Gastroesophageal sphincter (tissue), 4 donors: Measurements from ENCODE around the gene SYNPR. TPM values are rescaled to one million over a fixed set of nuclear protein-coding genes. Genes with fewer than 3 reads are reported as not detected.

ENCODE experiments used
- ATAC-seq: fragments of 150-250 bp; one replicate; pipeline ENCODE4 v1.9.1; 2016; ENCODE audit warnings: mild to moderate bottlenecking, moderate library complexity
- H3K27ac ChIP-seq, 4 donors: fragments of 200-600 bp; sonication (generic) in 3 of 4; 1 replicate in 3 of 4; 2 replicates in 1 of 4; pipeline ENCODE4 v1.5.1; 2016 to 2019
- H3K27me3 ChIP-seq: fragments of 200-600 bp; sonication (generic); one replicate; pipeline ENCODE4 v1.5.1; 2019
- H3K36me3 ChIP-seq, 2 donors: fragments of 200-600 bp; sonication (generic); one replicate each; pipeline ENCODE4 v1.5.1; 2019; ENCODE audit warnings: control low read depth in 1 of 2
- H3K4me1 ChIP-seq, 3 donors: fragments of 200-600 bp; sonication (generic); 1 replicate in 2 of 3; 2 replicates in 1 of 3; pipeline ENCODE4 v1.5.1; 2016 to 2019; ENCODE audit warnings: control low read depth in 2 of 3
- H3K4me3 ChIP-seq, 2 donors: fragments of 200-600 bp; sonication (generic); one replicate each; pipeline ENCODE4 v1.5.1; 2019; ENCODE audit warnings: mild to moderate bottlenecking in 1 of 2, moderate library complexity in 1 of 2
- H3K9me3 ChIP-seq, 3 donors: fragments of 200-600 bp; sonication (generic); one replicate each; pipeline ENCODE4 v1.5.1; 2017 to 2019; ENCODE audit warnings: control low read depth in 2 of 3
- CTCF ChIP-seq, 4 experiments: fragments of 200-600 bp in 2 of 4; fragments of 450-650 bp in 2 of 4; sonication (generic) in 1 of 4; IDR thresholded peaks; one replicate each; pipeline ENCODE4 v1.5.1; 2017 to 2019; ENCODE audit warnings: antibody characterized with exemption in 4 of 4, mild to moderate bottlenecking in 2 of 4, moderate library complexity in 2 of 4
- EP300 ChIP-seq: sonication (generic); formaldehyde crosslinking; IDR thresholded peaks from one replicate; pipeline ENCODE4 v1.6.1; 2017; ENCODE audit warnings: antibody characterized with exemption, mild to moderate bottlenecking
- POLR2A ChIP-seq, 2 donors: fragments of 450-650 bp; IDR thresholded peaks; one replicate each; pipeline ENCODE4 v1.6.1; 2017; ENCODE audit warnings: antibody characterized with exemption in 2 of 2, mild to moderate bottlenecking in 2 of 2, moderate library complexity in 1 of 2
- POLR2AphosphoS5 ChIP-seq: sonication (generic); formaldehyde crosslinking; IDR thresholded peaks from one replicate; pipeline ENCODE4 v1.6.1; 2017; ENCODE audit warnings: antibody characterized with exemption
- WGBS, 2 donors: methylation state at CpG; one replicate each; pipeline ENCODE4 v1.1.5; 2018; ENCODE audit warnings: low coverage in 1 of 2; 5-methylcytosine and 5-hydroxymethylcytosine counted together
- total RNA-seq, 4 donors: library from RNA; depleted of rRNA; stranded (reverse); fragments of >200 nt; gene quantifications; one replicate each; pipeline ENCODE4 v1.1.0, GENCODE V29; 2016

The SYNPR gene
- total RNA-seq, 4 donors from 2014 or later, result 0.47 TPM; not detected in 3

- H3K27ac ChIP-seq, result no peak overlapping the region
- H3K4me3 ChIP-seq, result no peak overlapping the region
- 6 to 26% methylated on average over 3 of the region's 3 CpGs for WGBS, 2 donors
- H3K9me3 ChIP-seq, result no peaks in the 10 kb centered on the region
- no peaks in the 10 kb centered on the region for H3K36me3 ChIP-seq
- no peak for TF ChIP-seq EP300
- TF ChIP-seq POLR2A (IDR thresholded peaks at IDR 0.05), result no peak
- TF ChIP-seq CTCF (IDR thresholded peaks at IDR 0.05), result no peak
- no peak for TF ChIP-seq POLR2AphosphoS5
- no peaks in the 10 kb centered on the region for H3K4me1 ChIP-seq
- peaks cover 3% of the 10 kb centered on the region for H3K27me3 ChIP-seq
- no peak for ATAC-seq
Measured at GRCh38 chr3:63384382-63384781, 106.3 kb downstream of the SYNPR start.

- Histone ChIP-seq H3K4me3 (no peak overlapping the region), H3K9me3 (no peaks in the 10 kb centered on the region), H3K4me1 (no peaks in the 10 kb centered on the region), H3K27ac (no peak overlapping the region), H3K36me3 (no peaks in the 10 kb centered on the region), H3K27me3 (peaks cover 3% of the 10 kb centered on the region)
- ATAC-seq, result no peak
- TF ChIP-seq POLR2A (IDR thresholded peaks at IDR 0.05) (no peak), EP300 (no peak), CTCF (IDR thresholded peaks at IDR 0.05) (no peak), POLR2AphosphoS5 (no peak)
- 19 to 30% methylated on average over 3 of the region's 3 CpGs for WGBS, 2 donors
Measured at GRCh38 chr3:63385629-63386028, 107.5 kb downstream of the SYNPR start.

GRCh38 chr3:63386568-63386967 lies 108.5 kb downstream of the SYNPR start:
- Histone ChIP-seq H3K4me1 (no peaks in the 10 kb centered on the region), H3K27me3 (peaks cover 3% of the 10 kb centered on the region), H3K4me3 (no peak overlapping the region), H3K9me3 (no peaks in the 10 kb centered on the region), H3K36me3 (no peaks in the 10 kb centered on the region), H3K27ac (no peak overlapping the region)
- WGBS, 2 donors, result 64 to 100% methylated on average over 1 to 3 of the region's 4 CpGs
- TF ChIP-seq CTCF (IDR thresholded peaks at IDR 0.05) (no peak), EP300 (no peak), POLR2A (IDR thresholded peaks at IDR 0.05) (no peak), POLR2AphosphoS5 (no peak)
- ATAC-seq, result no peak

GRCh38 chr3:63387568-63387967 lies 109.5 kb downstream of the SYNPR start:
- Histone ChIP-seq H3K27ac (no peak overlapping the region), H3K4me3 (no peak overlapping the region), H3K4me1 (no peaks in the 10 kb centered on the region), H3K27me3 (peaks cover 3% of the 10 kb centered on the region), H3K36me3 (no peaks in the 10 kb centered on the region), H3K9me3 (no peaks in the 10 kb centered on the region)
- WGBS, 2 donors, result 80 to 87% methylated on average over 3 of the region's 3 CpGs
- TF ChIP-seq POLR2AphosphoS5 (no peak), CTCF (IDR thresholded peaks at IDR 0.05) (no peak), EP300 (no peak), POLR2A (IDR thresholded peaks at IDR 0.05) (no peak)
- ATAC-seq, result no peak

- Histone ChIP-seq H3K27me3 (no peaks in the 10 kb centered on the region), H3K9me3 (no peaks in the 10 kb centered on the region), H3K27ac (no peak overlapping the region), H3K4me1 (no peaks in the 10 kb centered on the region), H3K36me3 (no peaks in the 10 kb centered on the region), H3K4me3 (no peak overlapping the region)
- TF ChIP-seq CTCF (IDR thresholded peaks at IDR 0.05) (no peak), POLR2AphosphoS5 (no peak), EP300 (no peak), POLR2A (IDR thresholded peaks at IDR 0.05) (no peak)
- WGBS, 2 donors, result 56 to 68% methylated on average over 5 of the region's 5 CpGs
- ATAC-seq, result no peak
Measured at GRCh38 chr3:63390710-63391230, 112.7 kb downstream of the SYNPR start.
